Endometrial microvascular endothelial cells (primary cell): Measurements from ENCODE around the gene ZNF385C. TPM values are rescaled to one million over a fixed set of nuclear protein-coding genes. Genes with fewer than 3 reads are reported as not detected.

ENCODE experiments used
- in situ Hi-C: cut with HindIII; loops from 2 replicates; pipeline ENCODE4 v1.10.0; 2017; ENCODE audit warnings: low sequenced_read_pairs, low pct_unique_long_range_greater_than_20kb; ENCODE audit errors: inconsistent ontology term
- total RNA-seq: library from RNA; depleted of rRNA; stranded (reverse); fragments of >200 nt; gene quantifications from one replicate; pipeline ENCODE4 v1.2.3, GENCODE V29; 2015; ENCODE audit errors: inconsistent ontology term

The ZNF385C gene
- total RNA-seq, 1 donor from 2014 or later: 0.19 TPM

DNA sequence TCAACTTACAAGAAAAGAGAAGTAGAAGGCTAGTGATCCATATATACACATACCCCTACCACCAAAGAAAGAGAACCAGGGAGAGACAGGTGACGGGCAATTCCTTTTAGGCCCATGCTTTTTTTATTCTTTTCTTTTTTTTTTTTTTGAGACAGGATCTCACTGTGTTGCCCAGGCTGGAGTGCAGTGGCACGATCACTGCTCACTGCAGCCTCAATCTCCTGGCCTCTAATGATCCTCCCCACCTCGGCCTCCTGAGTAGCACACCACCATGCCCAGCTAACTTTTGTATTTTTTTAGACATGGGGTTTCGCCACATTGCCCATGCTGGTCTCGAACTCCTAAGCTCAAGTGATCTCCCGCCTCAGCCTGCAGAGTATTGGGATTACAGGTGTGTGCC lies 29.1 kb upstream of the ZNF385C start:
- in situ Hi-C loops: no loop called here

GRCh38 chr17:42126836-42127235 lies 28.6 kb upstream of the ZNF385C start:
- in situ Hi-C loops: no loop called here

DNA sequence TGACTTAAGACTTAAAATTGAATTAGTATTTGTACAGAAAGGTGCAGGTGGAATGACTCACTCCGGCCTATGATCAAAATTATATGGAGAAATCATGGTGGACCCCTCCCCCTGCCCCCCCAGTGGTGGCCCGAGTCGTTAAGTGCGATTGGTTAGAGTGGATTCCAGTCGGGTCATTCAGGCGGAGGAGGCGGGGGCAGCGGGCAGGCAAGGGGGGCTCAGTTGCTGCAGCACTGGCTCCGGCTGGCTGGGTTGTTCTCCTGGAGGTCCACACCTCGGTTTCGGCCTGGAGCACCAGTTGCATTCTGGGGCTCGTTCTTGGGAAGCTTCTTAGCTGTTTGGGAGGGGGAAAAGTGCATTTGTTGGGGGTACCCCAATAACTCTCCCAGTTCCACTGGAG lies 27.3 kb upstream of the ZNF385C start:
- in situ Hi-C loops: no loop called here

- in situ Hi-C loops: loop anchor here (25.0 kb wide), 1 partner anchor 162 kb away; the partner anchor contains the start of gene CNP
Observed at GRCh38 chr17:42124256-42124655, 26.0 kb upstream of the ZNF385C start.

GRCh38 chr17:42122371-42123303 lies 24.4 kb upstream of the ZNF385C start, which contains the start of gene HSPB9:
TSS of gene HSPB9 (plus strand) at chr17:42122804. CDS start at chr17:42122851, 47 bp downstream.
- in situ Hi-C loops: loop anchor here (25.0 kb wide), 1 partner anchor 160 kb away; the partner anchor contains the start of gene CNP

- in situ Hi-C loops: loop anchor here (25.0 kb wide), 1 partner anchor 159 kb away; the partner anchor contains the start of gene CNP
Observed at GRCh38 chr17:42120770-42121769, 22.8 kb upstream of the ZNF385C start, which contains the start of gene KAT2A. TSS of gene KAT2A (minus strand) at chr17:42121367. CDS start at chr17:42121304, 63 bp downstream.

DNA sequence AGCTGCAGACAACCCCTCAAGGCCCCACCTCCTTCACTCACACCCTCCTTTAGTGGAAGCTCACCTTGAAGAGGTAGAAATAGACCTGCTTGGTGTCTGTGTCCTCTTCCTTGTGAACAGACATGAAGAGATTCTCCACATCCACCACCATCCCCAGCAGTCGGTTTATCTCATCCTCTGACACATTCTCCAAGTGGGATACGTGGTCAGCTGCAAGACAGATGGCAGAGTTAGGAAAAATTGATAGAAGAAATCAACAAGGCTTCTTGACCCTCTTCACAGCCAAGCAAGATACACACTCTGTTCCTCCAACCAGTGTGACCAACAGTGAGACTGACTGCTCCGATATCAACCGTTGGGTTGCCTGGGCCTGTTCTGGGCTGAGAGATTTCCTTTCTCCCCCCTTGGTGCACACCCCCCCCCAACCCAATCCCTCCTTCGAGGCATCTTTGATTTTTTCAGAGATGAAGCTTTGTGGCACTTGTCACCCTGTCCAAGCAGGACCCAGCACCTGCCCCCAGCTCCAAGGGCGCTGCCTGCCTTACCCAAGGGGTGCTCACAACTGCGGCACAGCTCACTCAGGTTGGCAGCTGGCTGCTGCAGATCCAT lies 22.0 kb upstream of the ZNF385C start:
- in situ Hi-C loops: loop anchor here (25.0 kb wide), 1 partner anchor 158 kb away; the partner anchor contains the start of gene CNP

GRCh38 chr17:42119301-42119700 lies 21.0 kb upstream of the ZNF385C start:
- in situ Hi-C loops: loop anchor here (25.0 kb wide), 1 partner anchor 157 kb away; the partner anchor contains the start of gene CNP

DNA sequence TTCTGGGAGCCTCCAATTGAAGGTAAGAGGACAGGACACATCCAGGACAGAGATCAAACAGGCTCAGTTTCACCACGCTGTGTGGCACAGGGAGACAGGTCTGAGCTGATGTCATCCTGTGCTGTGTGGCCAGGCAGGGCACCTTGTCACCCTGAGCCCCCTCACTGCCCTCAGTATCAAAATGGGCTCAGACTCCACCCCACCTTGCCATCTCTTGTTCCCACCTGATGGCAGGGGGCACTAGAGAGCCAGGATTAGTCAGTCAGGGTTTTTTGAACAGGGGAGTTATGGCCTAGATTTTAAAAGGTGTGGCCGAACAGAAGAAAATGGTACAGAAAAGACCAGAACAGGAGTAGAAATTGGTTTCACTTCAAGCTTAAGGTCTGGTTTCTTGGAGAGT lies 20.3 kb upstream of the ZNF385C start:
- in situ Hi-C loops: loop anchor here (25.0 kb wide), 1 partner anchor 156 kb away; the partner anchor contains the start of gene CNP

DNA sequence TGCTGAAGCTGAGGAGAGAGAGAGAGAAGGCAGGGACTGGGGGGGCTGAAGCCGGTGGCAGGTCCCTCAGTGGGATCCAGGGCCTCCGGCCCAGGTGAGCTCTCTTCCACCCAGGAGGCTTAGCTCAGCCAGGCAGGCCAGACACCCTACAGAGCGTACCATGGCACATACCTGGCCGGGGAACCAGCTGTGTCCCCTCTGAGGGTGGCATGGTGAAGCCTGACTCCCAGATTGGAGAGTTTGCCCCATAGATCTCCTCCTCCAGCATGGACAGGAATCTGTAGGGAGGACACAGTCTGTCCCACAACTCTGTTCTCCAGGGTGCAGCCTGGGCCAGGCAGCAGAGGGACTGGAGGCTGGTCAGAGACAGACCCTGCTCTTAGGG lies 19.8 kb upstream of the ZNF385C start:
- in situ Hi-C loops: loop anchor here (25.0 kb wide), 1 partner anchor 156 kb away; the partner anchor contains the start of gene CNP

- in situ Hi-C loops: loop anchor here (25.0 kb wide), 1 partner anchor 155 kb away; the partner anchor contains the start of gene CNP
Observed at GRCh38 chr17:42117397-42118125, 19.3 kb upstream of the ZNF385C start.

DNA sequence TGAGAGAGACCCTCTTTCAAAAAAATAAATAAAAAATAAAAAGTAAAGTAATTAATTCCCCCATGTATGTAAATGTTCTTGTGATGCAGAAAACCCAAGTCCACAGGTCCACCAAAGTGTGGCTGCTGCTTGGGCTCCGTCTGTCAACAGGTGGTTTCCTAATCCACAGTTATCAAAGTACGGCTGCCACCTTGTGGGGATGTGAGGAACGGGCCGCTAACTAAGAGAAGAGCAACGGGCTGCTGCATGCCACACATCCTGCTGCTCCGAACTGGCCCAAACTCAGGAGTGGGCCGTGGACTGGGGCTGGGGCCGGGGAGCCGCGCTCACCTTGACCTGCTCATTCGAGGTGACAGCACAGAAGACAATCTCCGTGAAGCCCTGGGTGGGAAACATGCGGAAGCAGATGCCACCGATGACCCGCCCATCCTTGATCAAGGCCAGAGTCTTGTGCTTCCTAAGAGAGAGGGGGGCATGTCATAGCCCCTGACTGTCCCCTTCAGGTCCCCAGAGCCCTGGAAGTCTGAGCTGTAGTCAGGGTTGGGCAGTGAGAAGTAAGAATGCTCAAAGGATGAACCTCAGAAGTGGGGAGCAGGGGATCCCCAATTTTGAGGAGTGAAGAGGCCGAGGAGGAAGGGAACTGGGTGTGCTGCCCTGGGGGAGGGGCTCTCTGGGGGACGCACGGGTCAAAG lies 18.6 kb upstream of the ZNF385C start:
- in situ Hi-C loops: loop anchor here (25.0 kb wide), 1 partner anchor 155 kb away; the partner anchor contains the start of gene CNP

GRCh38 chr17:42114118-42114517 lies 15.8 kb upstream of the ZNF385C start:
- in situ Hi-C loops: loop anchor here (25.0 kb wide), 1 partner anchor 152 kb away; the partner anchor contains the start of gene CNP

- in situ Hi-C loops: loop anchor here (25.0 kb wide), 1 partner anchor 151 kb away; the partner anchor contains the start of gene CNP
Observed at GRCh38 chr17:42113293-42114069, 15.2 kb upstream of the ZNF385C start.

GRCh38 chr17:42112552-42113176 lies 14.4 kb upstream of the ZNF385C start, which contains the start of gene DHX58:
TSS of gene DHX58 (minus strand) at chr17:42112714. CDS start at chr17:42111892, 822 bp downstream.
- in situ Hi-C loops: loop anchor here (25.0 kb wide), 1 partner anchor 150 kb away; the partner anchor contains the start of gene CNP
